ENCODE results near the gene PABPC1L2B.
"Not testable (repeated sequence)": the region's sequence is repeated elsewhere in the genome, so short reads cannot be mapped to it uniquely, and the experiment has no call there.

GRCh38 chrX:73022093-73022445 is 19.3 kb downstream of the PABPC1L2B start:
- not testable (repeated sequence) for TF ChIP-seq SUZ12 (IDR thresholded peaks at IDR 0.05; ENCODE audit: extremely low read depth, insufficient read depth, insufficient read length); ZNF274 (IDR thresholded peaks at IDR 0.05; ENCODE audit: low read depth, low read length)
